Right kidney (tissue), 1 donor: ENCODE measurements around the gene SND1.

Source experiments
- DNase-seq: peaks from one replicate; pipeline ENCODE4 v3.0.0-alpha.2; 2016

Gene SND1

GRCh38 chr7:127730658-127731276 lies 78.8 kb downstream of the SND1 start:
- DNase-seq, result no peak

- no peak for DNase-seq
Observed at GRCh38 chr7:127731431-127732080, 79.6 kb downstream of the SND1 start.

- no peak for DNase-seq
Observed at GRCh38 chr7:127732306-127732705, 80.3 kb downstream of the SND1 start.

GRCh38 chr7:127733986-127734385 lies 82.0 kb downstream of the SND1 start:
- no peak for DNase-seq

GRCh38 chr7:127736511-127736910 lies 84.5 kb downstream of the SND1 start:
- no peak for DNase-seq

- no peak for DNase-seq
Observed at GRCh38 chr7:127738859-127739258, 86.9 kb downstream of the SND1 start.

- no peak for DNase-seq
Observed at GRCh38 chr7:127741764-127742375, 89.9 kb downstream of the SND1 start.

GRCh38 chr7:127745445-127745844 lies 93.5 kb downstream of the SND1 start:
- no peak for DNase-seq

GRCh38 chr7:127751062-127751461 lies 99.1 kb downstream of the SND1 start:
- DNase-seq, result no peak

GRCh38 chr7:127751490-127752448 lies 99.8 kb downstream of the SND1 start:
- no peak for DNase-seq

- no peak for DNase-seq
Observed at GRCh38 chr7:127752829-127753228, 100.8 kb downstream of the SND1 start.

GRCh38 chr7:127754457-127754856 lies 102.5 kb downstream of the SND1 start:
- DNase-seq, result no peak

GRCh38 chr7:127755521-127755920 lies 103.5 kb downstream of the SND1 start:
- no peak for DNase-seq

- DNase-seq, result no peak
Observed at GRCh38 chr7:127755965-127756364, 104.0 kb downstream of the SND1 start.

- no peak for DNase-seq
Observed at GRCh38 chr7:127758105-127758504, 106.1 kb downstream of the SND1 start.

GRCh38 chr7:127758845-127759244 lies 106.9 kb downstream of the SND1 start:
- DNase-seq, result no peak

- DNase-seq, result no peak
Observed at GRCh38 chr7:127759945-127760421, 108.0 kb downstream of the SND1 start.

GRCh38 chr7:127760436-127761031 lies 108.5 kb downstream of the SND1 start:
- no peak for DNase-seq

GRCh38 chr7:127761196-127761595 lies 109.2 kb downstream of the SND1 start:
- DNase-seq, result no peak

GRCh38 chr7:127764681-127765080 lies 112.7 kb downstream of the SND1 start:
- DNase-seq, result no peak

- no peak for DNase-seq
Observed at GRCh38 chr7:127765150-127765549, 113.2 kb downstream of the SND1 start.

- no peak for DNase-seq
Observed at GRCh38 chr7:127766831-127767459, 115.0 kb downstream of the SND1 start.
